Esophagus squamous epithelium (tissue), 4 donors: Measurements from ENCODE around the gene NPAS1.

Source experiments
- CTCF ChIP-seq, 6 experiments: fragments of 450-650 bp in 4 of 6; fragments of 200-600 bp in 2 of 6; sonication (generic) in 2 of 6; IDR thresholded peaks; one replicate each; pipeline ENCODE4 v1.5.1; 2016 to 2019; ENCODE audit warnings: antibody characterized with exemption in 6 of 6, mild to moderate bottlenecking in 4 of 6, moderate library complexity in 4 of 6
- POLR2A ChIP-seq, 4 donors: fragments of 450-650 bp; IDR thresholded peaks; one replicate each; pipeline ENCODE4 v1.6.1; 2017; ENCODE audit warnings: antibody characterized with exemption in 4 of 4, mild to moderate bottlenecking in 4 of 4, moderate library complexity in 3 of 4

- no peak for TF ChIP-seq CTCF (IDR thresholded peaks at IDR 0.05)
- TF ChIP-seq POLR2A (IDR thresholded peaks at IDR 0.05) = no peak
These were observed 50.2 kb downstream of the NPAS1 start for GRCh38 chr19:47069795-47070194.
